ENCODE measurements around the gene DLGAP4. TPM values are rescaled to one million over a fixed set of nuclear protein-coding genes. Genes with fewer than 3 reads are reported as not detected.
A peak's percentile ranks its signal among the peaks of the same experiment; 100 is the strongest.

The DLGAP4 gene
- total and polyA plus RNA-seq, 2 of the 13 experiments (the other 11 are each of a cell fraction or from before 2014, with no cell fraction given) = 15.2 to 26.7 TPM

DNA sequence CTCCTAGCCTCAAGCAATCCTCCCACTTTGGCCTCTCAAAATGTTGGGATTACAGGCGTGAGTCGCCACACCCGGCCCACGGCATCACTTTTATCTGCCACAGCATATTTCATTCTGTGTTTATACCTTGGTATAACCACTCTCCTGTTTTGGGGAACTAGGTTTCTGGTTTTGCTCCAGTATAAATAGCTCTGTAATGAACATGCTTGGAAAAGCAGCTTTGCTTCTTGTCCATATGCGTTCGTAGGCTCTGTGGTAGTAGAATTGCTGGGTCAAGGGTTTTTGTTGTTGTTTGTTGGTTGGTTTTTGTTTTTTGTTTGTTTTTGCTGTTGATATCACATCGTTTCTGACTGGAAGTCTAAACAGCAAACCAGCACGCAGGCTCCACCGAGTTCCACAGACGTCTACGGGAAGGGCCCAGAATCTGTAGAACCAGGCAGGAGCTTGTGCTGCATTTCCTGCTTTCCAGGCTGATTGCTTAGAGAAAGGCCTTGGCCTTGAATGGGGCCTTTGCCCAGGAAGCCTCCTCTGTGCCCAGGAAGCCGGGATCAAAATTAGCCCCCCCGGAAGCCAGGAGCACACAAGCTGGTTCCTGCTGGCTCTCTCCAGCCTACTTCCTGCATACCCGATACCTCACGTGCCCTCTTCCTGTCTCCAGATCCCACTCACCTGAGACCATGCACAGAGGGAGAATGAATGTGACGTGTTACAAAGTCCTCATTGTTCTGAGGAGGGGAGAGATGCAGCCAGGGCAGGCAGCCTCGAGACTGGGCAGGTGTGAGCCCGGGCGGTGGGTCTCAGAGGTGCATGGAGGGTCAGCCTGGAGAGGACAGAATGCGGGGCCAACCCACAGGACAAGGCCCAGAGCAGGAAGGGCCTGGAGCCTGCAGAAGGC is 35.1 kb upstream of the DLGAP4 start (continued):
- no peak; the same call in 1 of the 2 replicates for TF ChIP-seq ZNF678 (CRISPR knock-in tag; IDR thresholded peaks at IDR 0.05)
- TF ChIP-seq FOSL1 (CRISPR knock-in tag; IDR thresholded peaks at IDR 0.05; ENCODE audit: borderline replicate concordance) = no peak
- TF ChIP-seq FOXO1 (CRISPR knock-in tag; IDR thresholded peaks at IDR 0.05) = no peak
- no peak for TF ChIP-seq ZNF10 (CRISPR knock-in tag; IDR thresholded peaks at IDR 0.05; ENCODE audit: borderline replicate concordance, low read depth)
- no peak for TF ChIP-seq KLF9 (CRISPR knock-in tag; IDR thresholded peaks at IDR 0.05; ENCODE audit: low read depth)
- TF ChIP-seq, protein P1, sequence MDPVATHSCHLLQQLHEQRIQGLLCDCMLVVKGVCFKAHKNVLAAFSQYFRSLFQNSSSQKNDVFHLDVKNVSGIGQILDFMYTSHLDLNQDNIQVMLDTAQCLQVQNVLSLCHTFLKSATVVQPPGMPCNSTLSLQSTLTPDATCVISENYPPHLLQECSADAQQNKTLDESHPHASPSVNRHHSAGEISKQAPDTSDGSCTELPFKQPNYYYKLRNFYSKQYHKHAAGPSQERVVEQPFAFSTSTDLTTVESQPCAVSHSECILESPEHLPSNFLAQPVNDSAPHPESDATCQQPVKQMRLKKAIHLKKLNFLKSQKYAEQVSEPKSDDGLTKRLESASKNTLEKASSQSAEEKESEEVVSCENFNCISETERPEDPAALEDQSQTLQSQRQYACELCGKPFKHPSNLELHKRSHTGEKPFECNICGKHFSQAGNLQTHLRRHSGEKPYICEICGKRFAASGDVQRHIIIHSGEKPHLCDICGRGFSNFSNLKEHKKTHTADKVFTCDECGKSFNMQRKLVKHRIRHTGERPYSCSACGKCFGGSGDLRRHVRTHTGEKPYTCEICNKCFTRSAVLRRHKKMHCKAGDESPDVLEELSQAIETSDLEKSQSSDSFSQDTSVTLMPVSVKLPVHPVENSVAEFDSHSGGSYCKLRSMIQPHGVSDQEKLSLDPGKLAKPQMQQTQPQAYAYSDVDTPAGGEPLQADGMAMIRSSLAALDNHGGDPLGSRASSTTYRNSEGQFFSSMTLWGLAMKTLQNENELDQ (CRISPR knock-in tag; IDR thresholded peaks at IDR 0.05; ENCODE audit: borderline replicate concordance) = no peak
- no peak for TF ChIP-seq ZSCAN20 (CRISPR knock-in tag; IDR thresholded peaks at IDR 0.05; ENCODE audit: borderline replicate concordance)
- no peak for TF ChIP-seq ZNF761 (CRISPR knock-in tag; conservative IDR thresholded peaks at IDR 0.05)
- 0 out of 2 replicates have a peak, but pooled peaks have one; percentile 82 for TF ChIP-seq EED (CRISPR knock-in tag; IDR thresholded peaks at IDR 0.05)
- TF ChIP-seq, protein P2, sequence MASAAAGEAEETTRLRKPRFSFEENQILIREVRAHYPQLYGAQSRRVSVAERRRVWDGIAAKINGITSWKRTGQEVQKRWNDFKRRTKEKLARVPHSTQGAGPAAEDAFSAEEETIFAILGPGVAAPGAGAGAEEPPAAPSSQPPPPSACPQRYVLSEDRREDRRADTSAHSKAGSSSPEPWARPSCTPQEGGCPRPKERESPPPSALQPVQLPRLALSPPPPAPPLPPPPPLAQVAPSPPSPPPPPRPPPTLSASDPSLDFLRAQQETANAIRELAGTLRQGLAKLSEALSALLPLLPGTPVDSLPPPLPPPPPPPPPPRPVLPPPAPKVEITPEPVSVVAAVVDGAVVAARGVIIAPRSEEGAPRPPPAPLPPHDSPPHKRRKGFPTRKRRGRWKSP (CRISPR knock-in tag; IDR thresholded peaks at IDR 0.05) = no peak
- no peak for TF ChIP-seq ZNF20 (CRISPR knock-in tag; IDR thresholded peaks at IDR 0.05)
- peak; percentile 82 for TF ChIP-seq NRL (CRISPR knock-in tag; IDR thresholded peaks at IDR 0.05; ENCODE audit: borderline replicate concordance)
- TF ChIP-seq, protein P3, sequence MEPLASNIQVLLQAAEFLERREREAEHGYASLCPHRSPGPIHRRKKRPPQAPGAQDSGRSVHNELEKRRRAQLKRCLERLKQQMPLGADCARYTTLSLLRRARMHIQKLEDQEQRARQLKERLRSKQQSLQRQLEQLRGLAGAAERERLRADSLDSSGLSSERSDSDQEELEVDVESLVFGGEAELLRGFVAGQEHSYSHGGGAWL (CRISPR knock-in tag; IDR thresholded peaks at IDR 0.05) = peak; percentile 56; the same call in 1 of the 2 replicates
- 0 out of 2 replicates have a peak, but pooled peaks have one; percentile 48 for TF ChIP-seq HDAC2 (CRISPR knock-in tag; IDR thresholded peaks at IDR 0.05)
- TF ChIP-seq ZNF230 (CRISPR knock-in tag; IDR thresholded peaks at IDR 0.05) = peak; percentile 66; the same call in 1 of the 2 replicates
- TF ChIP-seq POLR2A (IDR thresholded peaks at IDR 0.05; ENCODE audit: insufficient read depth in 1 of 2, low read depth in 2 of 2, low read length in 2 of 2) = peak; percentile 57 to 59
- no peak for TF ChIP-seq NR3C1 (CRISPR knock-in tag; IDR thresholded peaks at IDR 0.05)
- no peak; the same call in 1 of the 2 replicates for TF ChIP-seq ZNF605 (CRISPR knock-in tag; IDR thresholded peaks at IDR 0.05)
- TF ChIP-seq ZFX (CRISPR knock-in tag; IDR thresholded peaks at IDR 0.05; ENCODE audit: low read depth) = peak; percentile 95
- TF ChIP-seq ZSCAN31 (CRISPR knock-in tag; IDR thresholded peaks at IDR 0.05; ENCODE audit: low read depth) = no peak; the same call in 1 of the 2 replicates
- no peak for TF ChIP-seq ZBTB1 (CRISPR knock-in tag; IDR thresholded peaks at IDR 0.05; ENCODE audit: borderline replicate concordance)
- peak; percentile 87 for TF ChIP-seq ZBTB38 (CRISPR knock-in tag; IDR thresholded peaks at IDR 0.05)
- TF ChIP-seq KDM4B (CRISPR knock-in tag; IDR thresholded peaks at IDR 0.05) = no peak
- TF ChIP-seq LCORL (IDR thresholded peaks at IDR 0.05) = 0 out of 2 replicates have a peak, but pooled peaks have one; percentile 30
- no peak for TF ChIP-seq LCORL (CRISPR knock-in tag; IDR thresholded peaks at IDR 0.05)
- TF ChIP-seq TARDBP (CRISPR knock-in tag; IDR thresholded peaks at IDR 0.05) = peak; percentile 38; the same call in 1 of the 2 replicates

All from HepG2 (cell line).